Stimulated activated CD8-positive, alpha-beta memory T cell treated with anti-CD3 and anti-CD28 coated beads, Interleukin-7, amount 100 ng/mL, for 24 hours (primary cell): ENCODE data around the gene RAB3IP.
"Not testable (repeated sequence)": the region's sequence is repeated elsewhere in the genome, so short reads cannot be mapped to it uniquely, and the experiment has no call there.

ENCODE experiments used
- DNase-seq: peaks from one replicate; pipeline ENCODE4 v3.0.0-alpha.2; 2020; ENCODE audit warnings: low read depth

RAB3IP gene

DNA sequence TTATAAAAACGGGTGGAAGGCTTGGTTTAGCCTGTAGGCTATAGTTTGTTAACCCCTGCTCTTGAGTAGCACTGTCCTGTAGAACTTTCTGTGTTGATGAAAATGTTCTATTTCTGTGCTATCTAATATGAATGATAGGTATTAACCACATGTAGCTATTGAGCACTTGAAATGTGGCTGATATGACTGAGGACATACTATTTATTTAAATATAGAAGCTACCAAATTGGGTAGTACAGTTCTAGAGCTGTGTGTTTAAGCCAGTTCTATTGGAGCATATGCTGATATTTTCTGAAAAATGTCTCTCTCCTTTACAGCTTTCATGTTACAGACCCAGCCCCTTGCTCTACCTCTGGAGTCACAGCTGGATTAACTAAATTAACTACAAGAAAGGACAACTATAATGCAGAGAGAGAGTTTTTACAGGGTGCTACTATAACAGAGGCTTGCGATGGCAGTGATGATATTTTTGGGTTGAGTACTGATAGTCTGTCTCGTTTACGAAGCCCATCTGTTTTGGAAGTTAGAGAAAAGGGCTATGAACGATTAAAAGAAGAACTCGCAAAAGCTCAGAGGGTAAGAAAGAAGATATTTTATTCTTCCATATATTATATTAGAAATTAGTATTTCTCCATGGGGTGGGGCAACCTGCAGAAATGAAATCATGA lies 17.6 kb downstream of the RAB3IP start:
- DNase-seq, result no peak

DNA sequence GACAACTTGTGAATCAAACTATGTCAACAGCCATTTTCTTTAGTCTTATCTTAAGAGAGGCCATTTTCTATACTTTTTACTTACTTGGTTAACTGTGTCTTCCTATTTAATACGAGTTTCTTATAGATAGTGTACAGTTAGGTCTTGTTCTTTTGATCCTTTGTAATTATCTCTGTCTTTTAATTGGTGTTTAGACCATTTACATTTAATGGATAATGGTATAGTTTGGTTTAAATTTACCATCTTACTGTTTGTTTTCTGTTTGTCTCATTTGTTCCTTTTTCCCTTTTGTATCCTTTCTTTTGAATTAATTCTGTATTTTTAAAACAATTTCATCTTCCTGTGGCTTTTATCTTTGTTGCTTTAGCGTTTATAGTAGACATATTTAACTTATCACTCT lies 19.4 kb downstream of the RAB3IP start:
- DNase-seq, result no peak

DNA sequence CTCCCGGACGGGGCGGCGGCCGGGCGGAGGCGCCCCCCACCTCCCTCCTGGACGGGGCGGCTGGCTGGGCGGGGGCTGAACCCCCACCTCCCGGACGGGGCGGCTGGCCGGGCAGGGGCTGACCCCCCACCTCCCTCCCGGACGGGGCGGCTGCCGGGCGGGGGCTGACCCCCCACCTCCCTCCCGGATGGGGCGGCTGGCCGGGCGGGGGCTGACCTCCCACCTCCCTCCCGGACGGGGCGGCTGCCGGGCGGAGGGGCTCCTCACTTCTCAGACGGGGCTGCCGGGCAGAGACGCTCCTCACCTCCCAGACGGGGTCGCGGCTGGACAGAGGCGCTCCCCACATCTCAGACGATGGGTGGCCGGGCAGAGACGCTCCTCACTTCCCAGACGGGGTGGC lies 20.9 kb downstream of the RAB3IP start:
- DNase-seq, result not testable (repeated sequence)

DNA sequence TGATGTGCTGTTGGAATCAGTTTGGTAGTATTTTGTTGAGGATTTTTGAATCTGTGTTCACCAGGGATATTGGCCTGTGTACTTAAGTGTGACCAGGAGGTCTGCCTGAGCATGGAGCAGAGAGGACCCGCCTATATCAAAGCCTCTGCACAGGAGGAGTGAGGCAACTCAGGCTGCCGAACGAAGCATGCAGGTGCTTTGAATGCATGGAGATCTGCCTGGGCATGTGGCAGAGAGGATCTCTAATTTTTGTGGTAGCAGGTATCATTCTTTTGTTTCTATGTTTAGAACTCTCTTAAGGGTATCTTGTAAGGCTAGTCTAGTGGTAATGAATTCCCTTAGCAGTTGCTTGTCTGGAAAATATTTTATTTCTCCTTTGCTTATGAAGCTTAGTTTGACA lies 26.9 kb downstream of the RAB3IP start:
- DNase-seq, result no peak

DNA sequence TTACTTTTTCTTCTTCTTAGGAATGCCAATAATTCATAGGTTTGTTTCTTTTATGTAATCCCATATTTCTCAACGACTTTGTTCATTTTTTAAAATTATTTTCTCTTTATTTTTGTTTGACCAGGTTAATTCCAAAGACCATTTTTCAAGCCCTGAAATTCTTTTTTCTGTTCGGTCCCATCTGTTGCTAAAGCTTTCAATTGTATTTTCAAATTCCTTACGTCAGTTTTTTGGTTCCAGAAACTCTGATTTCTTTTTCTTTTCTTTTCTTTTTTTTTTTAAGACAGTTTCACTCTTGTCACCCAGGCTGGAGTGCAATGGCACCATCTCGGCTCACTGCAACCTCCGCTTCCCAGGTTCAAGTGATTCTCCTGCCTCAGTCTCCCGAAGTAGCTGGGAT lies 27.6 kb downstream of the RAB3IP start:
- DNase-seq, result no peak

DNA sequence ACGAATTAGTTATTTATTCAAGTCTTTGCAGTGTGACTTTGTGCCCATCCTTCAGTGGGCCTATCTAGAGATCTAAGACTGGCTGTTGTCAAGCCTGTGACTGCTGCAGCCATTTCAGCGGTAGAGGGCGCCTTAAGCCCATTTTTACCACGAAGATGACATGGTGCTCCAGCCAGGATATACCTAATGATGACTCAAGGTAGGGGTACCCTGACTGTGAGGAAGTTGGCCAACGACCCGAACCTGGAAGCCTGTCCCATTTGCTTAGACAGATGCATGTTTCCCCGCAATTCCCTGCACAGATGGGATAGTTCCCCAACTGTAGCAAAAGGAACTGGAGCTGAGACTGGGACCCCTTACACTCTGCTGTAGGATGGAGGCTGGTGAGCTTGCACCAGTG lies 41.3 kb downstream of the RAB3IP start:
- no peak for DNase-seq

DNA sequence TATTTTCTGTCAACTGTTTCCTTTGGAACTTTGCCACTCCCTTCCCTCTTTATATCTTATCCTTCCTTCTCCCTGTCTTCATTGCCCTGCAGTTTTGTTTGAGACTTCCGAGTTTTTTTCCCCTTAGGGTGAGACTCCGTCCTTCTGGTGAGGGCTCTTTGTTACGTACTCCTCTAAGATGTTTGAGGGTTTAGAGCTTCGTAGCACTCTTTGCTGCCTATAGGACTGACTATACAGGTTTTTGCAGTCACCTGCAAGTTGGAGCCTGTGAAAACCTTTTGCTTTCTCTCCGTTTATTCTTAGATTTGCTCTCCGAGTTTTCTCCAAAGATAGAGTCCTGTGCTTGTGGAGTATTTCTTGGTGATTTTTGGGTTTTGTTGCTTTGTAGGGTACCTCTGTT lies 44.7 kb downstream of the RAB3IP start:
- DNase-seq, result no peak

DNA sequence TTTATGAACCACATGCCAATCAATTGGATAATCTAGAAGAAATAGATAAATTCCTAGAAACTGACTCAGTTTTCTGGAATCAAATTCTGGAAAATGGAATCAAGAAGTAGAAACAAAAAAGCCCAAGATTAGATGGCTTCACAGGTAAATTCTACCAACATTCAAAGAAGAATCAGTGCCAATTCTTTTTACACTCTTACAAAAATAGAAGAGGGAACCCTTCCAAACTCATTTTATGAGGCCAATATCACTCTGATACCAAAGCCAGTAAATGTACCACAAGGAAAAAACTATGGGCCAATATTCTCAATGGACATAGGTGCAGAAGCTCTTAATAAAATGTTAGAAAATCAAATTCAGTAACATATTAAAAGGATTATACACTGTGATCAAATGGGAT lies 50.7 kb downstream of the RAB3IP start:
- DNase-seq, result no peak

DNA sequence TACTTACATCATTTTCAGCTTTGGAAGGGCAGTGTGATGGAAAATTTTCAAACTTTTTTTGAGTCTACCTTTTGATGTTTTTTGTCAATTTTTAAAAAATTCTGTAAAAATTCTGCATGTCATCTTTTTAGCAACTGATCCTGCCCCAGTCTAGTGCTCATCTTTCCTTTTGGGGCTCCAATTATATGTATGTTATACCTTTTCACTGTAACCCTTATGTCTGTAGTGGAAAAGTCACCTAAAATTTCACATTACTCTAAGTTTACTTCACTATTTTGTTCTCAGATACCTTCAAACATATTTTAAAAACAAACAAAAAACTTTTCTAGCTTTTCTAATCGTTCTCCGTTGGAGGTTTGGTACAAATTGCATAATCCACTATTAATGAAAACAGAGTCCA lies 53.9 kb downstream of the RAB3IP start:
- DNase-seq, result no peak

DNA sequence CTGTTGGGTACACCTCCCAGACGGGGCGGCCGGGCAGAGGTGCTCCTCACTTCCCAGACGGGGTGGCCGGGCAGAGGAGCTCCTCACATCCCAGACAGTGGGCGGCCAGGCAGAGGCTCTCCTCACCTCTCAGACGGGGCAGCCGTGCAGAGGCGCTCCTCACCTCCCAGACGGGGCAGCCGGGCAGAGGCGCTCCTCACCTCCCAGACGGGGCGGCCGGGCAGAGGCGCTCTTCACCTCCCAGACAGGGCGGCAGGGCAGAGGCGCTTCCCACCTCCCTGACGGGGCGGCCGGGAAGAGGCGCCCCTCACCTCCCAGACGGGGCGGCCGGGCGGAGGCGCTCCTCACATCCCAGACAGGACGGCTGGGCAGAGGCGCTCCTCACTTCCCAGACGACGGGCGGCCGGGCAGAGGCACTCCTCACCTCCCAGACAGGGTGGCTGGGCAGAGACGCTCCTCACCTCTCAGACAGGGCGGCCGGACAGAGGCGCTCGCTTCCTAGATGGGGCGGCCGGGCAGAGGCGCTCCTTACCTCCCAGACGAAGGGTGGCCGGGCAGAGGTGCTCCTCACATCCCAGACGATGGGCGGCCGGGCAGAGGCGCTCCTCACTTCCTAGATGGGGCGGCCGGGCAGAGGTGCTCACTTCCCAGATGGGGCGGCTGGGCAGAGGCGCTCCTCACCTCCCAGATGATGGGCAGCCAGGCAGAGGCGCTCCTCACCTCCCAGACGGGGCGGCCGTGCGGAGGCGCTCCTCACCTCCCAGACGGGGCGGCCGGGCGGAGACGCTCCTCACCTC lies 68.6 kb downstream of the RAB3IP start:
- DNase-seq, result not testable (repeated sequence)

DNA sequence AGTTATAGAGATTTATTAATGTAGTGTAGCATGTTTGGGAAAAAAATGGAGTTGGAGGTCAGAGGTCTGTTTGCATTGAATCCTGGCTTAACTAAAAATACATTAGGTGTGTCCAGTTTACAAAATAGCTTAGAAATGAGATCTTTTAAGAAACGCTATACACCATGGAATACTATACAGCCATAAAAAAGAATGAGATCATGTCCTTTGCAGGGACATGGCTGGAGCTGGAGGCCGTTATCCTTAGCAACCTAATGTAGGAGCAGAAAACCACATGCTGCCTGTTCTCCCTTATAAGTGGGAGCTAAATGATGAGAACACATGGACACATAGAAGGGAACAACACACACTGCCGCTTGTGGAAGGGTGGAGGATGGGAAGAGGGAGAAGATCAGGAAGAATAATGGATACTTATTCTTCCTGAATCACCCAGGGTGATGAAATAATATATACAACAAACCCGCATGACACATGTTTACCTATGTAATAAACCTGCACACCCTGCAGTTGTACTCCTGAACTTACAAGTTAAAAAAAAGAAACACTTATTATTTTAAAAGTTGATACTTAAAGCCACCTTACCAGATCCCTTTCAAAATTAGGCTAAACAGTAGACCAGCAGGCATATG lies 72.3 kb downstream of the RAB3IP start:
- no peak for DNase-seq

DNA sequence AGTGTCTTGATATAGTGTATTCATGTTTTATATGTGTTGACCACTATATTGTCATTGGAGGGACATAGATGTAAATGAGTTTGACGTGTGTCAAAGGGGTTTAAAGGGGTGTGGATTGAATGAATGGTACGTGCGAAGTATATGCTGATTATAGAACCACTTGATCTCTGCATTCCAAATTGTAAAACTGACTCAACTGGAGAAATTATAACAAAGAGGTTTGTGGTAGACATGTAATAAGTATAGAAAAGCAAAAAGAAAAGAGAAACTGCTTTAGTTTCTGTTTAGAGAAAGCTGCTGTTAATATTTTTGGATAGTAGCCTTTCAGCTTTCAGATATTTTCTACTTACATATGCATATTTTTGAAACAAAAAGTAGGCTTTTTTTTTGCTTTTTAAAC lies 77.4 kb downstream of the RAB3IP start:
- no peak for DNase-seq

DNA sequence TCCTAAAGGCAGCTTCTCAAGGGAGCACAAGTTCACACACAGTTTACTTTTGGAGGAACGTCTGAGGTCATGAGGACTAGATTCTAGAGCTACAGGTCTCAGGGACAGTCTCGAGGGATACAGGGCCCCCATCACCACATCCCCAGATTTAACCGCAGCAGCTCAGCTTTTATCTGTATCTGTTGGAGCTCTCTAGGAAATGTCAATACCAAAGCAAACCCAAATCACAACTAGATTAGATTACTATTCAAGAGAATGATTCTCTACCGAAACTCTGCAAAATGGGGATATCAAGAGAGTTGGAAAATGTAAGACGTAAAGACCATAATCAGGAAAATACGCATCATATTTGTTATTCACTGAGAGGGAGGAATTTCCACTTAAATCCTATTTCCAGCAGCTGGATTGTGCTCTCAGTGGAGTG lies 82.4 kb downstream of the RAB3IP start:
- DNase-seq, result no peak

DNA sequence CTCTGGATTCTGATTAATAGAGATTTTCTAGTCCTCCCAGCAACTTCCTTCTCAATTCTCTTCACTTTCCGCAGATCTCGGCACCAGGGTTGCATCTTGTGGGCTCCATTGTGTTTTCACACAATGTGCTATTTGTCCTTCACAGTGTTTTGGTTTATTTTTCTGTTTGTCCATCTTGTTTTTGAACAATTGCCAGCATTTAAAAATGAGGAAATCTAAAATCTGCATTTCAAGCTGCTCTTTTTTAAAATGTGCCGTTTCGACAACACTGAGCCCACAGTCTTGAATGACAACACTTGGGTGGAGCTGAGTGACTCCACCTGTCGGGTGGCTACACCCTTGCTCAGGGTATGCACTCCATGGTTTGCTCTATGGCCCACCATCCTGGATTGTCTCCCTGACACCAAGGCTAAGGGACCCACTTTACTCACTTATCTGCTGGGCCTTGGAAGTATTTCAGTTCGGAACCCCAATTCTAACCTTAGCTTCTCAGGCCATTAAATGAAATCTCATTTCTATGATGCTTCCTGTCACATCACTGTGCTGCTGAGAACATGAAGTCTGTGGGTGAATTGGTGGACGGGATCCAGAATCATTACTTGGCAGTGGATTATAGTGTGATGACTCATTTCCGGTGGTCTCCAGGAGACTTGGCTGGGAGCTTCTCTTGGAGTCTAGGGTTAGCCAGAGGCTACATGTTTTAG lies 82.9 kb downstream of the RAB3IP start:
- no peak for DNase-seq

DNA sequence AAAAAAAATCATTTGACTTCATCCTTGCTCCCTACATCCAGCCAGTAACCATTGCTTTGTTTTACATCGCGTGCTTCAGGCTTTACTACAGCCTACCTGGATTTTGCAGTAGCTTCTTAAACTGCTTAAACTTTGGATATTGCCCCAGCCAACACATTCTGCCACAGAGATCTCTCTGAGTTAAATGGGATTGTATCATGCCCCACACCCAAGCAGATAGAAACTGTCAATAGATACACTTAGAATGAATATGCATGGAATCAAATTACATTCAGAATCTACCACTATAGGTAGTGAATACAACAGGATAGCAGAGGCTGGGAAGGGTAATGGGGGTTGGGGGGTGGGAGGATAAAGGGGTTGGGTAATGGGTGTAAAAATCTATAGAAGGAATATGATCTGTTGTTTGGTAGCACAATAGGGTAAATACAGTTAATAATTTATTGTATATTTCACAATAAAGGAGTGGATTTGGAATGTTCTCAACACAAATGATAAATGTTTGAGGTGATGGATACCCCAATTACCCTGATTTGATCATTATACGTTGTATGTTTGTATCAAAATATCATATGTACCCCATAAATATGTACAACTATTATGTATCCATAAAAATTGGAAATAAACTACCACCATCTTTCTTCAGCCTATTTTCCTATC lies 83.7 kb downstream of the RAB3IP start:
- no peak for DNase-seq

DNA sequence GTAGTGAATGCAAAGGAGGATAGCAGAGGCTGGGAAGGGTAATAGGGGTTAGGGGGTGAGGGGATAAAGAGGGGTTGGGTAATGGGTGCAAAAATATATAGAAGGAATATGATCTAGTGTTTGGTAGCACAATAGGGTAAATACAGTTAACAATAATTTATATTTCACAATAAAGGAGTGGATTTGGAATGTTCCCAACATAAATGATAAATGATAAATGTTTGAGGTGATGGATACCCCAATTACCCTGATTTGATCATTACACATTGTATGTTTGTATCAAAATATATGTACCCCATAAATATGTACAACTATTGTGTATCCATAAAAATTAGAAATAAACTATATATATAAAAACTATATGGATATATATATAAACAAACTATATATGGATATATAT lies 85.4 kb downstream of the RAB3IP start:
- DNase-seq, result no peak

DNA sequence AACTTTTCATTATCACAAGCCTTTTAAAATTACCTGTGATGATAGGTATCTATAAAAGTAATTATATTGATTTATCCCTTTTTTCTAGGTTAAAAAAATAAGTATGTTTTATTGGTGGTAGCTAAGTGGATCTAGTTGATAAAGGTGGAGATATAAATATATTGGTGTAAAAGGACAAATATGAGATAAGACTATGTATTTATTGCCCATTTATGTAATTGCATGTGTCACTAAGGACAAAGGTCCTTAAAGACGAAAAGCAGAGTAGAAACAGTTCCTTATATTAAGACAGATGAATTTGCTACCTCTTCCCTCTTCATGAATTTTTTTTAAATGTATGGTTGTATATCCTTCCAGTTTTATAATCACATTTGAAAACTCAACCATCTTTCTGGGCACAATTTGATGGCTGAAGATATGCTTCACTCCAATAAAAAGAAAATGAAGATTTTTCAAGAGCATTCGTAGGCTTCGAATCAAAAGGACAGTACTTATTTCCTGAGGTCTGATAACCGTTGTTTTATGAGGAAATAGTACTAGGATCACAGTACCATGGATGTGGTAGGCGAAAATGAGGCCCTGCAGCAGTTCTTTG lies 86.4 kb downstream of the RAB3IP start, which contains the start of gene MYRFL:
Gene MYRFL, plus strand, starts transcription at position 262 of the 595 bp plus-strand sequence. Its CDS starts 291 bp downstream, at position 553.
- no peak for DNase-seq

DNA sequence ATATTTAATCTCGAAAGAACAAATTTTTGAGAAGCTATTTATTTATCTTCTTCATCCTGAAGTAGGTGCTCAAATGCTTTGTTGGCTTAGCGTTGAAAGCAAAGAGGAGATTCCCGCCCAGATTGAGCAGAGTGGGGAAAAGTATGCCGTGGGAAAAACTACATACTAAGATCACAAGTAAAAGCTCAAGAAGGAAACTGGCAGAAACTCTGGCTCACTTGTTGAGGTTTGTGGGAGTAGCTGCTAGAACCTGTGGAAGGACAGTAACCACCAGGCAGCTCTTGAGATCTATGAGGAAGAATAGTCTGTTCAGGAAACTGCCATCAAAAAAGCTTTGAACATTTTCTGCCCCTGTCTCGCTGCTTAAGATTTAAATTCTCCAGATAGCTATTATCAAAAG lies 90.2 kb downstream of the RAB3IP start:
- DNase-seq, result no peak

DNA sequence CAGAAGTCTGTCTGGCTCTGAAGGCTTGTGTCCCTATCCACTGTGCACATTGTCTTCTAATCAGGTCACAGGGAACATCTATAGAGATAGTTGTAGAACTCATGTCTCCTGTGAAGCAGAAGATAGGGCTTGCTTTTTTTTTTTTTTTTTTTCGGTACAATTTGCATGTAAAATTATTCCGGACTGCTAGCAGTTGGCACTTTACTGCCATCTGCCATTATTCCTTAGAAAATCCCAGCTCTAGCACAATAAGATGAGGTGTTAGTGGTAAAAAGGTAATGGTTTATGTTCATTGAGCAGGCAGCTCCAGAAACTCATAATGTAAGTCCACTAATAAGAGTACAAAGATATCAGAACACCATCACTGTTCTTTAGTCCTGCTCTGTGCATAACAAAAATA lies 95.0 kb downstream of the RAB3IP start:
- no peak for DNase-seq

DNA sequence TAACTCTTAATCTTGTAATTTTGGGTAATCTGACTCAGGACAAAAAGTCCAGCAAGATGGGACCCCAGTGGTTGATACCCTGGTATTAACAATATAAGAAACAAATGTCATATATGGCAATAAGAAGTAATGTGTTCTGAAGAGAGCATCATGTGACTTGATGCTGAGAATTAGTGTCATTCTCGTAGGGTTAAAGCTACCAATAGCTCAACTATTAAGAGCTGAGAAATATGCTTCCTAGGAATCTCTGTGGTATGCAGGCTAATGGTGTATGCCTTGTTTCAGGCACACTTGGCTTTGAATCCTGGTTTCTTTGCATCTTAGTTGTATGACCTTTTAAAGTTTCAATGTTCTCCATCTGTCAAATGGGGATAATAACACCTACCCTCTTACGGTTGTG lies 95.5 kb downstream of the RAB3IP start:
- DNase-seq, result no peak

DNA sequence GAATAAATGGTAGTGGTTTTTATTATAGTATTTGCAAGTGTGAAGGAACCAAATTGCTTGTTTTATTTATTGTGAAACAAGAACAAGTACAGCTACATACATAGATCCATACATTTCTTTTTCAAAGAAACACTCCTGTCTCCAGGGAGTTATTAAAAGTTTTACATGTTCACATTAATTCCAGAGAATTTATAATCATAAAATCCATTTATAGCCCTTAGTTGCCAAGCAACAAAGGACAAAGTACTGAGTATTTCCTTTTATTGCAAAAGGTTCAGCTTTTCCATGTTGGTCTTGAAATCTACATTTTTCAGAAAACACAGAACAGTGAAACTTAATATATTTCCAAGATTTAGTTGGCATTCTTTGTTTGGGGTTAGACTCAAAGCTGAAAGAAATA lies 95.9 kb downstream of the RAB3IP start:
- no peak for DNase-seq

DNA sequence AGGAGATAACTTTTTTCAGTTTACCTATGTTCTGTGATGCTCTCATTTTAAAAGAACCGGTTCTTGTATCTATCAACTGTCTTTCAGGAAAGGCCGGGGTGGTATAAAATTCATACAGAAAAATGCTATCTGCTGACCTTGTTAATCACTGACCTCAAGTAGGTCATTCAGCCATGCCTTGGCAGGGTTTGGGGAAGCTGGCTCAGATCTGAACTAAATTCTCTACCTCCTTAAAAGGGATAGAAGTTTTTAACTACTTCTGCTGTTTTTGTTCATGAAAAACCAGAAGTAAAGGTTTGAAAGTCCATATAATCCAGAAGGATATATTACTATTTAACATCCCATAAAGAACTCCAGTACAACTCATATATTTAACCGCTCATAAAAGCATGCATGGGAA lies 96.4 kb downstream of the RAB3IP start:
- DNase-seq, result no peak
